ENCODE results near the gene CST4. TPM values are rescaled to one million over a fixed set of nuclear protein-coding genes. Genes with fewer than 3 reads are reported as not detected.

The CST4 gene
- total RNA-seq, 1 experiment from 2014 or later, result not detected

DNA sequence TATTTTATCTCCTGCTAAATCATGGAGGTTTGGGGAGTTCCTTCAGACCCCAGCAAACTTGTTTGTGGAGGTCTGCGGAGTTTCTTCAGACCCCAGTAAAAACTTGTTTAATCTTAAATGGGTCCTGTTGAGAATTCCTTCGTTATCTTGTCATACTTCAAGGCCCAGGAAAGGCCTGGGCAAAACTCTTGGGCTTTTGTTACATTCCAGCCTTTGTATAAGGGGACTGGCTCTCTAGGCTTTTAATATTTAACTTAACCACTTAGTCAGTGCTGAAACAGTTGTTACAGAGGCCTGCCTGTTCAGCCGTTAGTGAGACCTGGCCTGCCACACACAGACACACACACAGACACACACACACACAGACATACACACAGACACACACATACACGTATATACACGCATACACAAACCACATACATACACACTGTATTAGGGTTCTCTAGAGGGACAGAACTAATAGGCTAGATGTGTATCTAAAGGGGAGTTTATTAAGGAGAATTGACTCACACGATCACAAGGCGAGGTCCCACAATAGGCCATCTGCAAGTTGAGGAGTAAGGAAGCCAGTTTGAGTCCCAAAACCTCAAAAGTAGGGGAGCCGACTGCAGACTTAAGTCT, 29.7 kb downstream of the CST4 start:
- peaks cover 5% of the 10 kb centered on the region for H3K4me1 Mint-ChIP-seq
- no peaks in the 10 kb centered on the region; the same call in 1 of the 2 replicates for H3K27me3 Mint-ChIP-seq (ENCODE audit: low read depth)
- H3K4me3 Mint-ChIP-seq, result no peak overlapping the region
- ATAC-seq (no peak), DNase-seq (ENCODE audit: low spot score) (no peak)
- H3K9me3 Mint-ChIP-seq, result no peaks in the 10 kb centered on the region
- no peak for TF ChIP-seq NR3C1 (CRISPR knock-in tag; conservative IDR thresholded peaks at IDR 0.05; ENCODE audit: low read depth)
- no peak for TF ChIP-seq ZNF232 (CRISPR knock-in tag; IDR thresholded peaks at IDR 0.05)
- no peak for TF ChIP-seq RORB (CRISPR knock-in tag; IDR thresholded peaks at IDR 0.05)
- no peak for TF ChIP-seq FOXP1 (CRISPR knock-in tag; IDR thresholded peaks at IDR 0.05; ENCODE audit: borderline replicate concordance)
- TF ChIP-seq, protein P1, sequence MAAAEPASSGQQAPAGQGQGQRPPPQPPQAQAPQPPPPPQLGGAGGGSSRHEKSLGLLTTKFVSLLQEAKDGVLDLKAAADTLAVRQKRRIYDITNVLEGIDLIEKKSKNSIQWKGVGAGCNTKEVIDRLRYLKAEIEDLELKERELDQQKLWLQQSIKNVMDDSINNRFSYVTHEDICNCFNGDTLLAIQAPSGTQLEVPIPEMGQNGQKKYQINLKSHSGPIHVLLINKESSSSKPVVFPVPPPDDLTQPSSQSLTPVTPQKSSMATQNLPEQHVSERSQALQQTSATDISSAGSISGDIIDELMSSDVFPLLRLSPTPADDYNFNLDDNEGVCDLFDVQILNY (CRISPR knock-in tag; IDR thresholded peaks at IDR 0.05), result no peak
- peak; percentile 51 for TF ChIP-seq GABPB1 (CRISPR knock-in tag; IDR thresholded peaks at IDR 0.05)
- no peak for TF ChIP-seq JAZF1 (CRISPR knock-in tag; IDR thresholded peaks at IDR 0.05)
- H3K27ac Mint-ChIP-seq, result no peak overlapping the region
- ChIA-PET POLR2A (no interaction called here), CTCF (no interaction called here)
- no peaks in the 10 kb centered on the region for H3K36me3 Mint-ChIP-seq

DNA sequence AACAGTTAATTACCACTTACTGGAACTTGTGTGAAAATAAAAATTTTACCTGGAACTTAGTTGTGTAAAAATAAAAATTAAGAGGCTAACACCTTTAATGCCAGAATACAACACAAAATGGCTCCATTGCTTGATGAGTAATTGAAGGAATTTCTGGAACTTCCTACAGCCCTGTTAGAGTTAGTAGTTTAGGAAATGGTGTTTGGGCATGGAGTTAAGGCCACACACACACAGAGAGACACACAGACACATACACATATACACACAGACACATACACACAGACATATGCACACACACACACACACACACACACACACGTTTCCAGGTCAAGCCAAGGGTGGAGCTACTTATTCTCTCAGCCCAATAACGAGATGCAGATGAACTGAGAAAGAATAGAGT, 30.5 kb downstream of the CST4 start:
- ATAC-seq, result no peak
- H3K4me1 Mint-ChIP-seq, result peaks cover 11% of the 10 kb centered on the region
- TF ChIP-seq ZNF121 (CRISPR knock-in tag; IDR thresholded peaks at IDR 0.05) (no peak), JUN (CRISPR knock-in tag; IDR thresholded peaks at IDR 0.05) (no peak), PRRX2 (CRISPR knock-in tag; IDR thresholded peaks at IDR 0.05) (no peak), ZNF396 (CRISPR knock-in tag; IDR thresholded peaks at IDR 0.05; ENCODE audit: borderline replicate concordance) (no peak), SMAD4 (CRISPR knock-in tag; IDR thresholded peaks at IDR 0.05) (no peak), ATF1 (CRISPR knock-in tag; IDR thresholded peaks at IDR 0.05) (no peak), ZBTB21 (CRISPR knock-in tag; IDR thresholded peaks at IDR 0.05; ENCODE audit: borderline replicate concordance) (no peak), NR3C1 (CRISPR knock-in tag; conservative IDR thresholded peaks at IDR 0.05; ENCODE audit: low read depth) (no peak), IRF2 (CRISPR knock-in tag; IDR thresholded peaks at IDR 0.05; ENCODE audit: borderline replicate concordance, low read depth) (no peak), NR2C2 (CRISPR knock-in tag; IDR thresholded peaks at IDR 0.05) (no peak), SMAD3 (CRISPR knock-in tag; IDR thresholded peaks at IDR 0.05; ENCODE audit: borderline replicate concordance) (no peak), ELF4 (CRISPR knock-in tag; IDR thresholded peaks at IDR 0.05; ENCODE audit: low read depth) (no peak)
- TF ChIP-seq, protein P2, sequence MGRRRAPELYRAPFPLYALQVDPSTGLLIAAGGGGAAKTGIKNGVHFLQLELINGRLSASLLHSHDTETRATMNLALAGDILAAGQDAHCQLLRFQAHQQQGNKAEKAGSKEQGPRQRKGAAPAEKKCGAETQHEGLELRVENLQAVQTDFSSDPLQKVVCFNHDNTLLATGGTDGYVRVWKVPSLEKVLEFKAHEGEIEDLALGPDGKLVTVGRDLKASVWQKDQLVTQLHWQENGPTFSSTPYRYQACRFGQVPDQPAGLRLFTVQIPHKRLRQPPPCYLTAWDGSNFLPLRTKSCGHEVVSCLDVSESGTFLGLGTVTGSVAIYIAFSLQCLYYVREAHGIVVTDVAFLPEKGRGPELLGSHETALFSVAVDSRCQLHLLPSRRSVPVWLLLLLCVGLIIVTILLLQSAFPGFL (CRISPR knock-in tag; IDR thresholded peaks at IDR 0.05; ENCODE audit: borderline replicate concordance), result no peak
- TF ChIP-seq, protein P3, sequence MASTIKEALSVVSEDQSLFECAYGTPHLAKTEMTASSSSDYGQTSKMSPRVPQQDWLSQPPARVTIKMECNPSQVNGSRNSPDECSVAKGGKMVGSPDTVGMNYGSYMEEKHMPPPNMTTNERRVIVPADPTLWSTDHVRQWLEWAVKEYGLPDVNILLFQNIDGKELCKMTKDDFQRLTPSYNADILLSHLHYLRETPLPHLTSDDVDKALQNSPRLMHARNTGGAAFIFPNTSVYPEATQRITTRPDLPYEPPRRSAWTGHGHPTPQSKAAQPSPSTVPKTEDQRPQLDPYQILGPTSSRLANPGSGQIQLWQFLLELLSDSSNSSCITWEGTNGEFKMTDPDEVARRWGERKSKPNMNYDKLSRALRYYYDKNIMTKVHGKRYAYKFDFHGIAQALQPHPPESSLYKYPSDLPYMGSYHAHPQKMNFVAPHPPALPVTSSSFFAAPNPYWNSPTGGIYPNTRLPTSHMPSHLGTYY (CRISPR knock-in tag; IDR thresholded peaks at IDR 0.05), result no peak
- TF ChIP-seq, protein P4, sequence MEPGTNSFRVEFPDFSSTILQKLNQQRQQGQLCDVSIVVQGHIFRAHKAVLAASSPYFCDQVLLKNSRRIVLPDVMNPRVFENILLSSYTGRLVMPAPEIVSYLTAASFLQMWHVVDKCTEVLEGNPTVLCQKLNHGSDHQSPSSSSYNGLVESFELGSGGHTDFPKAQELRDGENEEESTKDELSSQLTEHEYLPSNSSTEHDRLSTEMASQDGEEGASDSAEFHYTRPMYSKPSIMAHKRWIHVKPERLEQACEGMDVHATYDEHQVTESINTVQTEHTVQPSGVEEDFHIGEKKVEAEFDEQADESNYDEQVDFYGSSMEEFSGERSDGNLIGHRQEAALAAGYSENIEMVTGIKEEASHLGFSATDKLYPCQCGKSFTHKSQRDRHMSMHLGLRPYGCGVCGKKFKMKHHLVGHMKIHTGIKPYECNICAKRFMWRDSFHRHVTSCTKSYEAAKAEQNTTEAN (CRISPR knock-in tag; IDR thresholded peaks at IDR 0.05), result no peak
- TF ChIP-seq, protein P5, sequence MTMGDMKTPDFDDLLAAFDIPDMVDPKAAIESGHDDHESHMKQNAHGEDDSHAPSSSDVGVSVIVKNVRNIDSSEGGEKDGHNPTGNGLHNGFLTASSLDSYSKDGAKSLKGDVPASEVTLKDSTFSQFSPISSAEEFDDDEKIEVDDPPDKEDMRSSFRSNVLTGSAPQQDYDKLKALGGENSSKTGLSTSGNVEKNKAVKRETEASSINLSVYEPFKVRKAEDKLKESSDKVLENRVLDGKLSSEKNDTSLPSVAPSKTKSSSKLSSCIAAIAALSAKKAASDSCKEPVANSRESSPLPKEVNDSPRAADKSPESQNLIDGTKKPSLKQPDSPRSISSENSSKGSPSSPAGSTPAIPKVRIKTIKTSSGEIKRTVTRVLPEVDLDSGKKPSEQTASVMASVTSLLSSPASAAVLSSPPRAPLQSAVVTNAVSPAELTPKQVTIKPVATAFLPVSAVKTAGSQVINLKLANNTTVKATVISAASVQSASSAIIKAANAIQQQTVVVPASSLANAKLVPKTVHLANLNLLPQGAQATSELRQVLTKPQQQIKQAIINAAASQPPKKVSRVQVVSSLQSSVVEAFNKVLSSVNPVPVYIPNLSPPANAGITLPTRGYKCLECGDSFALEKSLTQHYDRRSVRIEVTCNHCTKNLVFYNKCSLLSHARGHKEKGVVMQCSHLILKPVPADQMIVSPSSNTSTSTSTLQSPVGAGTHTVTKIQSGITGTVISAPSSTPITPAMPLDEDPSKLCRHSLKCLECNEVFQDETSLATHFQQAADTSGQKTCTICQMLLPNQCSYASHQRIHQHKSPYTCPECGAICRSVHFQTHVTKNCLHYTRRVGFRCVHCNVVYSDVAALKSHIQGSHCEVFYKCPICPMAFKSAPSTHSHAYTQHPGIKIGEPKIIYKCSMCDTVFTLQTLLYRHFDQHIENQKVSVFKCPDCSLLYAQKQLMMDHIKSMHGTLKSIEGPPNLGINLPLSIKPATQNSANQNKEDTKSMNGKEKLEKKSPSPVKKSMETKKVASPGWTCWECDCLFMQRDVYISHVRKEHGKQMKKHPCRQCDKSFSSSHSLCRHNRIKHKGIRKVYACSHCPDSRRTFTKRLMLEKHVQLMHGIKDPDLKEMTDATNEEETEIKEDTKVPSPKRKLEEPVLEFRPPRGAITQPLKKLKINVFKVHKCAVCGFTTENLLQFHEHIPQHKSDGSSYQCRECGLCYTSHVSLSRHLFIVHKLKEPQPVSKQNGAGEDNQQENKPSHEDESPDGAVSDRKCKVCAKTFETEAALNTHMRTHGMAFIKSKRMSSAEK (CRISPR knock-in tag; IDR thresholded peaks at IDR 0.05; ENCODE audit: borderline replicate concordance), result no peak
- TF ChIP-seq, protein P6, sequence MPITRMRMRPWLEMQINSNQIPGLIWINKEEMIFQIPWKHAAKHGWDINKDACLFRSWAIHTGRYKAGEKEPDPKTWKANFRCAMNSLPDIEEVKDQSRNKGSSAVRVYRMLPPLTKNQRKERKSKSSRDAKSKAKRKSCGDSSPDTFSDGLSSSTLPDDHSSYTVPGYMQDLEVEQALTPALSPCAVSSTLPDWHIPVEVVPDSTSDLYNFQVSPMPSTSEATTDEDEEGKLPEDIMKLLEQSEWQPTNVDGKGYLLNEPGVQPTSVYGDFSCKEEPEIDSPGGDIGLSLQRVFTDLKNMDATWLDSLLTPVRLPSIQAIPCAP (CRISPR knock-in tag; IDR thresholded peaks at IDR 0.05), result no peak
- TF ChIP-seq, protein P7, sequence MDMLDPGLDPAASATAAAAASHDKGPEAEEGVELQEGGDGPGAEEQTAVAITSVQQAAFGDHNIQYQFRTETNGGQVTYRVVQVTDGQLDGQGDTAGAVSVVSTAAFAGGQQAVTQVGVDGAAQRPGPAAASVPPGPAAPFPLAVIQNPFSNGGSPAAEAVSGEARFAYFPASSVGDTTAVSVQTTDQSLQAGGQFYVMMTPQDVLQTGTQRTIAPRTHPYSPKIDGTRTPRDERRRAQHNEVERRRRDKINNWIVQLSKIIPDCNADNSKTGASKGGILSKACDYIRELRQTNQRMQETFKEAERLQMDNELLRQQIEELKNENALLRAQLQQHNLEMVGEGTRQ (CRISPR knock-in tag; IDR thresholded peaks at IDR 0.05), result no peak
- H3K27ac Mint-ChIP-seq, result no peak overlapping the region
- CTCF ChIA-PET, result no interaction called here
- H3K27me3 Mint-ChIP-seq (ENCODE audit: low read depth), result peaks cover 3% of the 10 kb centered on the region; the same call in 1 of the 2 replicates
- DNase-seq (ENCODE audit: low spot score), result no peak
- no peak overlapping the region for H3K4me3 Mint-ChIP-seq
- no peaks in the 10 kb centered on the region for H3K9me3 Mint-ChIP-seq
- POLR2A ChIA-PET, result no interaction called here
- H3K36me3 Mint-ChIP-seq, result no peaks in the 10 kb centered on the region

Data from WTC11 (cell line).